GM12865 (cell line): ENCODE data around the gene NCOA3.

Source experiments
- DNase-seq: peaks from one replicate; pipeline ENCODE4 v3.0.0; 2010; ENCODE audit warnings: low read depth
- H3K4me3 ChIP-seq: 2 replicates; pipeline ENCODE4 v1.5.1; 2011; ENCODE audit warnings: mild to moderate bottlenecking, low read depth, low read length, control low read depth
- CTCF ChIP-seq: IDR thresholded peaks from 2 replicates; pipeline ENCODE4 v1.5.1; 2011; ENCODE audit warnings: low read length, control low read depth, low read depth, inconsistent platforms; ENCODE audit not compliant: insufficient read depth; ENCODE audit errors: missing control alignments

The NCOA3 gene

GRCh38 chr20:47669152-47669425, 167.4 kb downstream of the NCOA3 start:
- H3K4me3 ChIP-seq = no peak overlapping the region
- no peak for DNase-seq
- no peak for TF ChIP-seq CTCF

DNA sequence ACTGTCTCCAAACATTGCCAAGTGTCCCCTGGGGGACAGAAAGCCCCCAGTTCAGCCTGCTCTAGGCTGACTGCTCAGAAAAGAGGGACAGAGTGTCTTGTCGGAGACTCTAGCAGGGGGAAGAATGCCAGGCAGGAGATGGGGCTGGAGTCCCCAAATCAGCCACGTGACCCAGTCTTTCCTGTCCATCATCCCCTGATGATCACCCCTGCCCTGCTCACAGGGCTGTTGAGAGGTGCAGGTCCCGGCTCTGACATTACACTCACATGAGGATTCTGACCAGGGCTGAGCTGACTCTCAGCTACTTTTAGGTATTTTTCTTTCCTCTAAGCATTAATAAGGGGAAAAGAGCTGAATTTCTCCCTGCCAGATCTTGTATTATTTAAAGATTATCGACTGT, 167.8 kb downstream of the NCOA3 start:
- no peak for DNase-seq
- no peak overlapping the region for H3K4me3 ChIP-seq
- no peak for TF ChIP-seq CTCF

DNA sequence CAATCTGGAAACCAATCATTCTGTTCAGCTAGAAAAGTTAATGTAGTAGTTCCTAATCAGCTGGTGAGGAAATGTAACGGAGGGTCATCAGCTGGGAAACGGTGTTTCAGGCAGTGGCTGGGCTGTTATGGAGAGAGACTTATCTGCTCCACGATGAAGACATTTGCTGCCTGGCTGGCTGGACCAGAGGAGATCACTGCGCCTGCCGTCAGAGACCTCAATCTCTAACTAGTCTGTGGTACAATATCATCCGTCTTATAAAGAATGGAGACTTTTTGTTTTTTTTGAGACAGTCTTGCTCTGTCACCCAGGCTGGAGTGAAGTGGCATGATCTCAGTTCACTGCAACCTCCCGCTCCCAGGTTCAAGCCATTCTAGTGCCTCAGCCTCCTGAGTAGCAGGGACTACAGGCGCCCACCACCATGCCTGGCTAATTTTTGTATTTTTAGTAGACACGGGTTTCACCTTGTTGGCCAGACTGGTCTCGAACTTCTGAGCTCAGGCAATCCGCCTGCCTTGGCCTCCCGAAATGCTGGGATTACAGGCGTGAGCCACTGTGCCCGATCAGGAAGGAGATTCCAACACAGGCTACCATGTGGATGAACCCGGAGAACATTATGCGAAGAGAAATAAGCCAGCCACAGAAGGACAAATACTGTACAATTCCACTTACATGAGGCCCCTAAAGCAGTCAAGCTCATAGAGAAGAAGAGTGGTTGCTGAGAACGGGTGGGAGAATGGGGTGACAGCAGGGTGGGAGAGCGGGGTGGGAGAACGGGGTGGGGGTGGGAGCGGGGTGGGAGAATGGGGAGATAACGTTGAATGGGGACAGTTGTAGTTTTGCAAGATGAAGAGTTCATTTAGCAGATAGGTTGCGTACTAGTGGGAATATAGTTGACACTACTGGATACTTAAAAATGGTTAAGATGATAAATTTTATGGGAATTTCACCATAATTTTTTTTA, 168.5 kb downstream of the NCOA3 start:
- TF ChIP-seq CTCF = no peak
- no peak overlapping the region for H3K4me3 ChIP-seq
- no peak for DNase-seq

DNA sequence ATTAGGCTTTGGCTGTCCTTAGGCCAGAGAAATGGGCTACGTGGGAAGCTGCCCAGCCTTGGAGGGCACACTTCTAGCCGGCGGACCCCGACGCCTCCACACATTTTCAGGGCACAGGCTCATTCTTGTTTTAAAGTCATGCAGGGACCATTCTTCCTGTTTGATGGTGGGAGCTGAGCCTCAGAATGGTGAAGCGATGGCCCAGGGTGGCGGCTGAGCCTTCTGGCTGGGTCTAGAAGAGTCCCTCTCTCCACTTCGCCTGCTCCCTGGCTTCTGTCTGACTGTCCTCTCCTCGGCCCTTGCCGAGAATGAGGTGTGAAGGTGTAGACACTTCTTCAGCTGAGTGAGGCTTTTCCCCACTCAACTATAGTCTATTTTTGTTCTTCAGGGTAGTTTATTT, 169.2 kb downstream of the NCOA3 start:
- H3K4me3 ChIP-seq = no peak overlapping the region
- TF ChIP-seq CTCF = no peak
- DNase-seq = no peak

DNA sequence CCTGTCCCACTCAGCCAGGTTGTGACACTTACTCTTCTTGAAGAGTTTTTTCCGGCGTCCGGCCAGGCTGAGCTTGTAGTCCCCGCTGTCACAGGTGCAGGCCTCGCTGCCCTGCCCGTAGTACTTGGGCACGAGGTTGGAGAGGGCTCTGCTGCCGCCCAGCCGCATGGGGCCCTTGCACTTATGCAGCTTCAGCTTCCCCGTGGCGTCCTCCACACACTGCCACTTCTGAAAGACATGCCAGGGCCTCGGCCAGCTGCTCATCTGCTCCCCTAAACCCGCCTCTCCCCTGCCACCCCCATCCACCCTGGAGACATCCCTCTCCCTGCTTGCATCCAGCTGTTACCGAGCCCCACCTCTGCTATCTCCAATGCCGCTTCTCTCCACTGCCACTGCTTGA, 170.5 kb downstream of the NCOA3 start:
- no peak for TF ChIP-seq CTCF
- no peak overlapping the region for H3K4me3 ChIP-seq
- DNase-seq = no peak

DNA sequence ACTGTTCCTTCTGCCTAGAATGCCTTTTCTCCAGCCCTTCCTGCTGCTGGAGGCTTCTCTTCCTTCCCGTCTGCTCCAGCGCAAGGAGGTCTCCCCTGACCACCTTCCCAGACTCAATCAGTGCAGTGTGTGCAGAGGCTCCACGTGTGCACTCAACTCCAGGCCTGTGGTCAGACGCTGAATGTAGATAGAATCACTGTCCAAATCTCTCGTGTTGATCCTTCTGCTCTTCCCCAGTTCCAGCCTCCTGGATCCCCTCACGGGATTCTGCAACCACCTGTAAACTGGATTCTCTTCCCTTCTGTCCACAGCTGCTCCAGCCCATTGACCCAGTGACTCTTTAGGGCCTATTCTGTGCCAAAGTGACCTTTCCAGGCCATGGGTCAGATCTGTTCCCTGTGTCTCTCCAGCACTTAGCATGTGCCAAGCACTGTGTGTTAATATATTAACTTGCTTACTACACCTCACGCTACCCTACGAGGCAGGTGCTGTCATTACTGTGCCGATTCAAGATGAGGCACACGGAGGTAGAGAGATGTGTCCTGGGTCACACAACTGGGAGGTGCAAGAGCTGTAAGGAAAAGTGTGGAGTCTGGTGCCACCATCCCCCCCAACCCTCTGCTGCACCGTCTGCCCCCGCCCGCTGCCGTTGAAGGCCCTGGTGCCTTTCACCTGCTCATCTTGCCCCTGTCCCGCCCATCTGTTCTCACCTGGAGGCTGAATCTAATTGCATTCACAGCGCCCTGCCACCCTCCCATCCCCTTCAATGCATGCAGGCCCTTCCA, 171.4 kb downstream of the NCOA3 start:
- TF ChIP-seq CTCF = no peak
- H3K4me3 ChIP-seq = no peak overlapping the region
- DNase-seq = no peak
